ENCODE data around the gene STUM.
"Not testable (repeated sequence)": the region's sequence is repeated elsewhere in the genome, so short reads cannot be mapped to it uniquely, and the experiment has no call there.

STUM gene

DNA sequence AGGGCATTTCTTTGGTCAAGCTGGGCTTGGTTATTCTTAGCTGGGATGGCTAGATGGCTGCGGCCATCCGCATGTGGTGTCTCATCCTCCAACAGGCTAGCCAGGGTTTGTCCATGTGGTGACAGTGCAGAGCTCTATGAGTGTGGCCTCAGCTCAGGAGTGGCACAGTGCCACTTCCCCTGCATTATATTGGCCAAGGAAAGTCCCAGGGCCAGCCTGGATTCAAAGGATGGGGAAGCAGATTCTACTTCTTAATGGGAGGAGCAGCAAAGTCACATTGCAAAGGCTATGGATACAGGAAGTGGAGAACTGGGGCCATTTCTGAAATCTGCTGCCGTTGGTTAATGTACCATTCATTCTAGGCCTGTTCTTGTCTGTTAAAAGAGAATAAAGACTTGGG, 34.4 kb downstream of the STUM start:
- no peak for DNase-seq (ENCODE audit: low read depth)

GRCh38 chr1:226584164-226584563, 35.6 kb downstream of the STUM start:
- no peak for DNase-seq (ENCODE audit: low read depth)

GRCh38 chr1:226586116-226586515, 37.6 kb downstream of the STUM start:
- no peak for DNase-seq (ENCODE audit: low read depth)

- DNase-seq (ENCODE audit: low read depth) = no peak
Measured at GRCh38 chr1:226586650-226587422, 38.3 kb downstream of the STUM start.

DNA sequence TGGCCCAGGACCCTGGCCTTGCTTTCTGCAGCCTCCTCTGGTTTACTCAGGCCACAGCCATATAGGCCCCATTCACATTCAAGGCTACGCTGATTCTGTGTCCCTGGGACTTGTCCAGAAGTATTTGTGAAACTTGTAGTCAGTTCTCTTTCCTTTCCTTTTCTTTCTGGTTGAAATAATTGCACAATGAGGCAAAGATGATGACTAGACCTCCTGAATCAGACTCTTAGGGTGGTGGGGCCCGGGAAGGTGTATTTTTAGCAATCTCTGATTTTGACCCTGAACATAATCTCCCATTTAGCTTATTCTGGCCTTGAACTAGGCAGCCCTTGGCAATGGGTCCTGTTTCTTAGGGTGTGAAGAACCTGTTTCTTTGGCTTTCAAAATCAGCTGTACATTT, 39.9 kb downstream of the STUM start:
- no peak for DNase-seq (ENCODE audit: low read depth)

DNA sequence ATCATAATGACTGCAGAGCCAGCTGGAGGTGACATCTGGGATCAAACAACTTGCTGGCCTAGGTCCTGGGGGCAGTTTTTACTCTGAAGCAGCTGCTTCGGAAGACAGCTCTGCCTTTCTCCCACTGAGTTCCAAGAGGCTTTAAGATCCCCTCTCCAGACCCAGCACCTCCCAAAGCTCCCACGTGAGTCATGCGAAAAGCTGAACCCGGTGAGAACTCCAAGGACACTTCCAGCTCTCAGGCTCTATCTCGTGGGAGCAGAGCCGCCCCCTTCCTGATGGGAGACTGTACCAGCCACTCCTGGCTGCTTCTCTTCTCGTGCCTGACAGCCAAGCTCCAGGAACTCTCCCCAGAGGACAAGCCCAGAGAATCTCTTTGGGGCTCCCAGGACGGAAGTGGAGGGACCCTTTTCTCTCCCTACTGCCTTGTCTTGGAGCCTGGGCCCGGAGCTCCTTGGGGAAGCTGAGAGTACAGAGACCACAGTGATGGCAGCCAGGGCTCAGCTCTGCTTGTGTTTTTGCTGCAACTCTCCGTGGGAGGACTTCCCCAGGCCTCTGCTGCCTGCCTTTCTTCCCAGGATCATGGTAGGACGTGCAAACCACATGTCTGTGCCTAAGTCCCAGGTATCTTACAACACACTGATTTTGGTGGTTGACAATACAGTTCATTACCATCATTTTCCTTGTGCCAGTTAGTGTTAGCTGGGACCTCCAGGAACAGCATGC, 40.6 kb downstream of the STUM start:
- DNase-seq (ENCODE audit: low read depth) = no peak

- DNase-seq (ENCODE audit: low read depth) = no peak
Measured at GRCh38 chr1:226590614-226591013, 42.0 kb downstream of the STUM start.

GRCh38 chr1:226593541-226593940, 45.0 kb downstream of the STUM start:
- DNase-seq (ENCODE audit: low read depth) = no peak

DNA sequence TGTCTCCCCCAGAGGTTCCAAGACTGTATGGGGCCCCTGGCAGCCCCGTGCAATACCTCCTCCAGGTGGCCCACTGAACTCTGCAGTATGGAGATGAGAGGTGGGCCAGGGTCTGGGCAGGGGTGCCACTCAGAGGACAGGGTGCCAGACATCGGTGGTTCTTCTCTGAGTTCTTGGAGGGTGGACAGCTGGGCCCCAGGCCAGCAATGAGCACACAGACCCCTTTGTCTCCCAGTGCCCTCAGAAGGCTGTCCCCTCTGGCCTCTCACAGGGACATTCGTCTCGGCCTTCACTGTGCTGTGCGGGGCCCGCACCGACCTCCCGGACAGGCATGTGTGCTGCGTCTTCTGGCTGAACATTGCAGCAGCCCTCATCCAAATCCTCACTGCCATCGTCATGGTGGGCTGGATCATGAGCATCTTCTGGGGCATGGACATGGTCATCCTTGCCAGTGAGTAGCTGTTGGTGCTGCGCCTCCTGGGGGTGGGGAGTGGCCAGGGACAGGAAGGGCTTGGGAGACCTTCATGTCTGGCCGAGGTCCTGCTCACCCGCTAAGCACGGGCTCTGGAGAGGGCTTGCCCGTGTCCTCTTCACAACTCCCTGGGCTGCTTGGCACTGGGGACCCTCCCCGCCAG, 48.1 kb downstream of the STUM start:
- DNase-seq (ENCODE audit: low read depth) = no peak

DNA sequence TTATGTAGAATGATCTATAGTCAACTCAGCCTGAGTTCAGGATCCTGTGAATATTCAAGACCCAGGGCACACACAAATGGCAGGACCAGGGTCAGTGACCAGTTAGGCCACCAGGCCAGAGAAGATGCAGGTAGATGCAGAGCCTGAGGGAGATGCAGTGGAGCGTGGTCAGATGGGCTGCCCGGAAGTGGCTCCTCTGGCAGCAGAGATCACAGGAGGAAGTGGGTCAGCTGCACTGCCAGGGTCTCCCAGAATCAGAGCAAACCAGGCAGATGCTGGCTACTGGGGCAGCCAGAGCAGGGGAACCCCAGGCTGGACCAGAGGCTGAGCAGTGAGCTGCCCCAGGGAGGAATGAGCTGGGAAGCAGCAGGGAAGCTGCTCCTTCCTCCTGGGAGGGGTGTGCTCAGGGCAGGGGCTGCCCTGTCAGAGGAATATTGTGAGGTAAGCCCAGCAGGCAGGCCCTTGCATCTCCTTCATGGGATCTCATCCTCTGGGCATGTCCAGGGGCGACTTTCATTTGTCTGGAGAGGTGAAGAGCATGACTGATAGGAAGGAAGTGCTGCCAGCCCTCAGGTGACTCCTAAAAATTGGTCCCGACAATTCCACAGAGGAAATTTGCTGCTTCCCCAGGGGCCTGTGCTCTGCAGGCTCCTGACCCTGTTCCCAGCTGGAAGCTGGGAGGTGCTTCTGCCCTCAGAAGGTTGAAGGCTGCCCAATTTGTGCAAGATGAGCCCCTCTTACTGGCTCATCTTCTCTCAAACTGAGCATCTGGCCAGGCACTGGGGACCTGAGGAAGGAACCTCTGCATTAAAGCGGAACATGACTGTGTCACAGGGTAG, 49.3 kb downstream of the STUM start:
- no peak for DNase-seq (ENCODE audit: low read depth)

GRCh38 chr1:226598455-226598849, 49.9 kb downstream of the STUM start:
- no peak for DNase-seq (ENCODE audit: low read depth)

DNA sequence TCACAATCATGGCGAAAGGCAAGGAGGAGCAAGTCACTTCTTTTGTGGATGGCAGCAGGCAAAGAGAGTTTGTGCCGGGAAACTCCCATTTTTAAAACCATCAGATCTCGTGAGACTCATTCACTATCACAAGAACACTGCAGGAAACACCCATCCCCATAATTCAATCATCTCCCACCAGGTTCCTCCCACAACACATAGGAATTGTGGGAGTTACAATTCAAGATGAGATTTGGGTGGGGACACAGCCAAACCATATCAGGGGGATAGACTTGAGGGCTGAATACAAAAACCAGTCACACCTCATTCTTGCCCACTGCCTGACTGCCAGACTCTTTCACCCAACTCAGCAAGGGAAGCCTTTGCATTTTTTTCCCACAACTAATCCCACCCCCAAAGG, 50.4 kb downstream of the STUM start:
- DNase-seq (ENCODE audit: low read depth) = not testable (repeated sequence)

DNA sequence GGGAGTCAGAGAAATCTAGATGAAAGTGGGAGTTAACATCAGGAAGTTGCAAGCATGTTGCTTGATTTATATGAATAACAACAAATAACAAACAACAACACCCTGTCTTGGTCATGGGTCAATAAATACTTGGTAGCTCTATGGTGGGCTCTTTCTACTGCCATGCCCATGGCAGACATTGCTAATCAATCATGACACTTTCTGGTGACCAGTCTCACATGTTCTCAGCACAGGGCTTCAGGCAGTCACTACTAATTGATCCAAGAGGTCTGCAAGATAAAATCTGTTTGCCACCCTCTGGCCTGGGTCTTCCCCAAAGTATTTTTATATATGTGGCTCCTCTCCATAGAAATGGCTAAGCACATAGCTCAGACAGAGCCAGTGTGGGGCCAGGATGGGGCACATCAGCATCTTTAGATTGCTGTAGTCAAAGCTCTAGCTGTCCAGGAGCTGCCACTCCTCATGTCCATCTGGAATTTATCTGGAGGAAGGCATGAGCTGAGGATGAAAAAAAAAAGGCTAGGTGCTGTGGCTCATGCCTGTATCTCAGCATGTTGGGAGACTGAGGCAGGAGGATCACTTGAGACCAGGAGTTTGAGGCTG, 51.2 kb downstream of the STUM start:
- DNase-seq (ENCODE audit: low read depth) = no peak

DNA sequence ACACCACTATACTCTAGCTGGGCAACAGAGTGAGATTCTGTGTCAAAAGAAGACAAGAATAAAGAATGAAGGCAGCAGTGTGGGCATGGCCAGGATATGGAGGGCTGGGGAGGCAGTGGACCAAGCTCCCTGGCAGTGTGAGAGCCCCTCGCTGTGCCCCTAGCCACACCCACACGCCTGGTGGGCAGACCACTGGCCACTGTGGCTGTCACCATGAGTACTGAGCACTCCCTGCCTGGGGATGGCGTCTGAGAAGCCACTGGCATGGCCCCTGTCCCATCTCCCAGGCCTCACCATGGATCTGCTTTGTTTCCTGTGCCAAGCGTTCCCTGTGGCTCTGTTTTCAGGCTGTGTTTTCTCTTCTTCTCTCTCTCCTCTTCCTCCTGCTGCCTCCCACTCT, 51.7 kb downstream of the STUM start:
- DNase-seq (ENCODE audit: low read depth) = no peak

DNA sequence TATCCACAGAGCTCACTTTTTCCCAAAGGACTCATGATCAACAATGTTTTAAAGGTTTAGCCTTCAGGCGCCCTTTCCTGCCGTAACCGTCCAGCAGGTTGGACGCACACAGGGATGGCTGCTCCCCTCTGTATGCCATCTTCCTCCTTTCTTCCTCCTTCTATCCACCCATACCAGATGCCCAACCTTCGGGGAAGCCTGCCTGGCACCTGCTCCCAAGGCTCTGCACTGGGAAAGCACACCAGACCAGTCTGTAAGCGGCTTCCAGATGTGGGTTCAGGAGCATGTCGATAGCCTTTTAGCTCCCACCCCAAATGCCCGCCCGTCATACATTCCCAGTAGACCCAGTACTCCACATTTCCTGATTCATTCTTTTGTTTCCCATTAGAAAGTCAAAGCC, 52.9 kb downstream of the STUM start:
- no peak for DNase-seq (ENCODE audit: low read depth)

DNA sequence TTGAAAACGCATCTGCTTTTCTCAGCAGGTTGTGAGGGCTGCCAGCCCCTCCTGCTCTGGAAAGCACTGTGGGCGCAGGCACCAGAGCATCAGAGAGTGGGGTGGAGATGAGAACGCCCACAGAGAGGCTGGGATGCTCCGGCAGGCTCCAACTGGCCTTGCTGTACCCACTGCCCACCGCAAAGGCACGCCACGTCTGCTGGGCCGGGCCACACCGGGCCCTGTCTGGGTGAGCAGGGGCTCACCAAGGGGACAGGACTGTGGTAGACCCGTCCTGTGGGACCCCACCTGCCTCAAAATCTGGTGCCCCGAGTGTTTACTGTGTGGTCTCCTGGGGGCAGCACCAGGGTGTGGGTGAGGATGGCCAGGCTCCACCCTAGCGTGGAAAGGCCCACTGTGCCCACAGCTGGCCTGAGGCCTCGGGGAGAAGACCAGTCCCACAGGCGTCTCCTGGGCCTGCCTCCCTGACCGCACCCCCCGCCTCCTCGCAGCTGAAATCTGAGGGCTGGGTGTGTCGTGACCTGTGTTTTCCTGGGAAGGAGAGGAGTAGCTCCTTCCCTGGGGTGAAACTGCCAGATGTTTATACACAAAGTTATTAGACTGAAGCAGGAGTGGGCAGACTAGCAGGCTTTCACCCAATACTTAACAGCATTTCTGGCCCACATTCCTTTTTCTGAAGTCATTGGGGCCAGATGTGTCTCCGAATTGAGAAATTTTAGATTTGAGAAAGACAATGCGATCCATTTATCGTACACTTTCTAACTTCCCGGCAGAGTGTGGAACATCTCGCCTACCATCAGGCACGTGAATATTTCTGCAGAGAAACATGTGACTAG, 53.8 kb downstream of the STUM start:
- no peak for DNase-seq (ENCODE audit: low read depth)

DNA sequence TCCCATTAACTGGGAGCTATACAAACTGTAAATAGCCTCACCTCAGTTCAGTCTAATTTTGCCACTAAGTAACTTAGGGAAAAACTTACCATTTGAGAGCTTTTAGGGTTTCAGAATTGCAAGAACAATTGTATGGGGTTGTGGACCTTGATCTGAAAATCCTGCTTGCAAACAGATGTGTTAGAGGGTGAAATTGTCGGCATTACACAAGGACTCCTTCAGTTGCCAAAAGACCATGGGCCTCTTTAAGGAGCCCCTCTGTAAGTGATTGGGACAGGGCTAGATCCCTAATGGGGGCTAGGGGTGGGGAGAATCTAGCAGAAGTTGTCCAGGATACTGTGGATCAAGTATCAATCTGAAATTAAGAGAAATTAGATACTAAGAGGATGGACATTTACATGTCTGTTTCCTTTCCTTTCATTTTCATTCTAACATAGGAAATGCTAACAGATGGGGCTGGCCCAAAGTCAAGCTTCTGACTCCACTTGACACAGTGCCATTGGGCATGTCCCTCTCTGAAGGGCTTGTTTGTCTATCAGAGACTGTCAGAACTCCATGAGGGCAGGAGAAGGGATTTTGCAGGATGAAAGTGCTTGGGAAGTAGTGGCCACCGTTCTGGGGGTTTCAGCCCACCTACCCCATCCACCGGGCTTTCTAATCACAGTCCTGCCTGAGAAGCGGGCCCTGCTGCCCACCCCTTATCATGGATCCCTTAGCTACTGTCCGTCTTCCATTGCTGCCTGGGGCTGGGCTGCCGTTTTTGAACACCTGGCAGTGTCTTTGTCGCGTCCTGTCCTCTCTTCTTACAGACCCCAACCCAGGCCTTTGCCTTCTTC, 54.7 kb downstream of the STUM start:
- DNase-seq (ENCODE audit: low read depth) = no peak

DNA sequence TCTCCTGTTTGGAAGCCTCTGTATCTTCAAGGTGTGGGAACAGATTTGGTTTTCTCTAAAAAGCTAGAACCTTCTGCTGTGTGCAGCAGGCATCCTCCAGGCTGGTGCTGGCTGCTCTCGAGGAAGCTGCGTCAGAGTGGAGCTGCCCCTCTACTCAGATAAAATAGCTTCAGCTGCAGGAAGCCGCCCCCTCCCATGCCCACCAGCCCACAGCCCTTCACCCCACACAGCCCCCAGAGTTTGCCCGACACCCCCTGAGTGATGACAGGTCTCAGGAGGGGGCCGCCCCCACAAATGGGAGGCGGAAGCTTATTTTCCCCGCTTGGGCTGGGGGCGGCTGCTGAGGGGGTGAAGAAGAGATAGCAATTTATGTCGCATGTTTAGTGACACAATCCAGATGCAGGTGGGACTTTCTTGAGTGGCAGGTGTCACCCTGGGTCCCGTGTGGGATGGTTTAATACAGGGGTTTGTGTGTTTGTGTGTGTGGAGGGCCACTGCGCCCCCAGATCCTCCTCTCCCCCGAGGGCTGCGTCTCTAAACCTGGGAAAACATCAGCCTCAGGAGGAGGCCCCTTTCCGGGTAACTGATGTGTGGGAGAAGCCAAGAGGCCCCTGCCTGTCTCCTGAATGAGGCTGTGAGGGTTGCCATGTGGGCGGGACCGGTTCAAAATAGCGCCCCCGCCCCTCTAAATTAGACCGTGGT, 55.4 kb downstream of the STUM start:
- no peak for DNase-seq (ENCODE audit: low read depth)

DNA sequence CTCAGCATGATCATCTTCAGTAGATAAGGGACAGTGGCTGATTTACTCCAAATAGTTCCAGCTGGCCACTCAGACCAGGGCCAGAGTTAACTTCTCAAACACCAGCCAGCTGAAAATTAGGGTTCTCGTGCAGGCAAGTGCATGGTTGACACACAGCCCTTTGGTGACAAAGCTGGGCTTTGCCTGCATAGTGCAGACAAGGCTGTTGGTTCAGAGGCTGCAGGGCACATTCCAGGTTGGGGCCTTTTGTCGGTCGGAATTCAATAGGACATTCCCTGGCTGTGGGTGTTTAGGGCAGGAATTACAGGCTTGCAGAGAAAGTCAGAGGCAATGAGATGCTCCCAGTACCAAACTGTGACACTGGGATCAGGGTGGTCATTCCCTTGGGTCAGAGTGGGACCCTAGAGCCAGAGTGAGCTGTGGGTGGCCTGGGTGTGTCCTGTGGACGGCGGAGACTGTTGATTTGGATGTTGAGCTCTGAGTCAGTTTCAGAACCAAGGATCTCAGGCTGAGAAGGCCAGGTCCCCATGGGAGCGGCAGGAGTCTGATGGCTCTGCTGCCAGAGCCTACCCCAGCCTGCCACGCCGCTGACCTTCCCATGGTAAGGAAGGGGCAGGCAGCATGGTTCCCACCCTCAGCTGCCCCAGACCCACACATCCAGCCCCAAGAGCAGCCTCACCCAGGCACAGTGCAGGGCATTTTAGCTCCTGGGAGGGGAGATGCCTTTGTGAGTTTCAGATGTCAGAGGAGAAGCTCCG, 56.2 kb downstream of the STUM start:
- no peak for DNase-seq (ENCODE audit: low read depth)

All from HS-27A (cell line).